Transverse colon (tissue), 4 donors: ENCODE measurements around the gene STAP2. TPM values are rescaled to one million over a fixed set of nuclear protein-coding genes. Genes with fewer than 3 reads are reported as not detected.

Experiments
- DNase-seq: peaks from one replicate; pipeline ENCODE4 v3.0.0-alpha.2; 2019
- H3K27ac ChIP-seq, 4 donors: fragments of 200-600 bp; sonication (generic); 2 replicates each; pipeline ENCODE4 v1.5.1; 2016 to 2018; ENCODE audit warnings: inconsistent platforms in 4 of 4
- H3K27me3 ChIP-seq: fragments of 200-600 bp; sonication (generic); 2 replicates; pipeline ENCODE4 v1.5.1; 2017; ENCODE audit warnings: inconsistent platforms
- H3K36me3 ChIP-seq, 4 donors: fragments of 200-600 bp; sonication (generic); 2 replicates each; pipeline ENCODE4 v1.5.1; 2017 to 2019; ENCODE audit warnings: inconsistent platforms in 4 of 4
- H3K4me1 ChIP-seq, 4 donors: fragments of 200-600 bp; sonication (generic); 2 replicates each; pipeline ENCODE4 v1.5.1; 2017 to 2020; ENCODE audit warnings: inconsistent platforms in 4 of 4
- H3K4me3 ChIP-seq, 4 donors: fragments of 200-600 bp; sonication (generic); 1 replicate in 1 of 4; 2 replicates in 3 of 4; pipeline versions ENCODE4 v1.5.1 to v1.6.1; 2017 to 2019; ENCODE audit warnings: inconsistent platforms in 4 of 4
- H3K9me3 ChIP-seq, 2 donors: fragments of 200-600 bp; sonication (generic); 2 replicates each; pipeline ENCODE4 v1.5.1; 2017 to 2019; ENCODE audit warnings: inconsistent platforms in 2 of 2
- EP300 ChIP-seq: sonication (generic); formaldehyde crosslinking; IDR thresholded peaks from one replicate; pipeline ENCODE4 v1.6.1; 2017; ENCODE audit warnings: antibody characterized with exemption, low read depth
- POLR2A ChIP-seq: fragments of 450-650 bp; IDR thresholded peaks from one replicate; pipeline ENCODE4 v1.6.1; 2016; ENCODE audit warnings: antibody characterized with exemption, mild to moderate bottlenecking, moderate library complexity
- POLR2AphosphoS5 ChIP-seq, 3 donors: sonication (generic); formaldehyde crosslinking; IDR thresholded peaks; one replicate each; pipeline ENCODE4 v1.6.1; 2016; ENCODE audit warnings: antibody characterized with exemption in 3 of 3
- WGBS, 2 donors: methylation state at CpG; one replicate each; pipeline ENCODE4 v1.1.5; 2018; ENCODE audit warnings: low coverage in 1 of 2; 5-methylcytosine and 5-hydroxymethylcytosine counted together
- in situ Hi-C, 4 donors: fragments of 200-750 bp; cut with MboI; loops; one replicate each; pipeline versions ENCODE4 v1.15.0 to v1.15.1; 2017; ENCODE audit warnings: low sequenced_read_pairs in 3 of 4, low pct_ligation_motif_present in 1 of 4, low pct_unique_long_range_greater_than_20kb in 1 of 4
- intact Hi-C: fragments of 100-400 bp; cut with DNase I; formaldehyde crosslinking; loops from one replicate; pipeline ENCODE4 v1.15.1; 2023; ENCODE audit warnings: low total_unique reads
- total RNA-seq, 4 donors: library from RNA; depleted of rRNA; stranded (reverse); fragments of >200 nt; gene quantifications; one replicate each; pipeline ENCODE4 v1.1.0, GENCODE V29; 2016
- TF ChIP-seq, protein P1 (sequence below), 5 experiments: fragments of 200-600 bp in 3 of 5; fragments of 450-650 bp in 2 of 5; sonication (generic) in 3 of 5; IDR thresholded peaks; 1 replicate in 2 of 5; 2 replicates in 3 of 5; pipeline ENCODE4 v1.5.1; 2016 to 2017; ENCODE audit warnings: antibody characterized with exemption in 5 of 5, inconsistent platforms in 3 of 5, mild to moderate bottlenecking in 2 of 5, moderate library complexity in 1 of 5

Gene STAP2
- total RNA-seq, 4 donors from 2014 or later: 146 to 680 (median 245) TPM

DNA sequence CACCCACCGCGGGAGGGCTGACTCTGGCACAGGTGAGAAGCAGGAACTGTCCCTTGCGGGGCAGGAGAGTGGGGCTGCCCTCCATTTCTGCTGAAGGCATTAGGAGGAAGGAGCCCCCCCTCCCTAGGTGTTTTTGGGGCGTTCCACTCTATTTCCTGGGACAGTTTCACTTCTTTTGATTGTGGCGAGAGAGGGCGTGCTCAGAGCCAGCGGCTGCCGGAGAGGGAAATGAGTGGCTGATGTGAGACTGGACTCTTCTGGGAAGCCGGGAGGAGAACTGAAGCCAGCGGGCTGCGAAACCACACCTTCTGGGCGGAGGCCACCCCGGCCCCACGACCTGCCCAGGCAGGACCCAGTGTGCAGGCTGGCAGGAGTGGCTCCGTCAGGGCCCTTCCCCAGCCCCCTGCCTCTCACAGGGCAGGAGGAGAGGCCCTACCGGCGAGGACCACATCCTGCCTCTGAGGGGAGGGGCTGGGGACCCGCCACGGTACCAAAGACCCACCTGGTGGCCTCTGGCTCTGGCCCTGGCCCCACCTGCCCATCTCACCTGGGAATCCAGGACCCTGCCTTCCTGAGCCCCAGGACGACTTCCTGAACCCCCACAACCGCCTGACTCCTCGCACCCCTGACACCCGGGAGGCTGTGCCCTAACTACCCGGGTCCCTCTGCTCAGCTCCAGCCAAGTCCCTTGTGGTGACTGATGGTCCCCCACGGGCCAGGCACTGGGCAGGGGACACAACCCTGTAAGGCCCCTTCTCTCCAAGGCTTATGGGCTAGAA, 30.7 kb upstream of the STAP2 start:
- in situ Hi-C loops (loop anchor here in 1 of 4 donors (25.0 kb wide), 1 partner anchor 107 kb away; no protein-coding TSS in a partner anchor), intact Hi-C loops (no loop called here)
- peak; percentile 84 for DNase-seq
- Histone ChIP-seq H3K27me3 (no peaks in the 10 kb centered on the region), H3K9me3 (no peaks in the 10 kb centered on the region), H3K27ac (peak overlapping the region; percentile 65 to 82 (median 77)), H3K4me3 (peak overlapping the region in 2 of 4 donors; percentile 17 to 27), H3K36me3 (no peaks in the 10 kb centered on the region), H3K4me1 (peaks cover 38 to 56% (median 49%) of the 10 kb centered on the region in 4 donors)
- WGBS, 2 donors: 34 to 40% methylated on average over 3 to 21 of the region's 25 CpGs
- TF ChIP-seq EP300: no peak
- peak in 2 of 3 donors; percentile 52 to 63 for TF ChIP-seq POLR2AphosphoS5 (IDR thresholded peaks at IDR 0.05)
- no peak for TF ChIP-seq POLR2A
- TF ChIP-seq, protein P1, sequence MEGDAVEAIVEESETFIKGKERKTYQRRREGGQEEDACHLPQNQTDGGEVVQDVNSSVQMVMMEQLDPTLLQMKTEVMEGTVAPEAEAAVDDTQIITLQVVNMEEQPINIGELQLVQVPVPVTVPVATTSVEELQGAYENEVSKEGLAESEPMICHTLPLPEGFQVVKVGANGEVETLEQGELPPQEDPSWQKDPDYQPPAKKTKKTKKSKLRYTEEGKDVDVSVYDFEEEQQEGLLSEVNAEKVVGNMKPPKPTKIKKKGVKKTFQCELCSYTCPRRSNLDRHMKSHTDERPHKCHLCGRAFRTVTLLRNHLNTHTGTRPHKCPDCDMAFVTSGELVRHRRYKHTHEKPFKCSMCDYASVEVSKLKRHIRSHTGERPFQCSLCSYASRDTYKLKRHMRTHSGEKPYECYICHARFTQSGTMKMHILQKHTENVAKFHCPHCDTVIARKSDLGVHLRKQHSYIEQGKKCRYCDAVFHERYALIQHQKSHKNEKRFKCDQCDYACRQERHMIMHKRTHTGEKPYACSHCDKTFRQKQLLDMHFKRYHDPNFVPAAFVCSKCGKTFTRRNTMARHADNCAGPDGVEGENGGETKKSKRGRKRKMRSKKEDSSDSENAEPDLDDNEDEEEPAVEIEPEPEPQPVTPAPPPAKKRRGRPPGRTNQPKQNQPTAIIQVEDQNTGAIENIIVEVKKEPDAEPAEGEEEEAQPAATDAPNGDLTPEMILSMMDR (IDR thresholded peaks at IDR 0.05): no peak

DNA sequence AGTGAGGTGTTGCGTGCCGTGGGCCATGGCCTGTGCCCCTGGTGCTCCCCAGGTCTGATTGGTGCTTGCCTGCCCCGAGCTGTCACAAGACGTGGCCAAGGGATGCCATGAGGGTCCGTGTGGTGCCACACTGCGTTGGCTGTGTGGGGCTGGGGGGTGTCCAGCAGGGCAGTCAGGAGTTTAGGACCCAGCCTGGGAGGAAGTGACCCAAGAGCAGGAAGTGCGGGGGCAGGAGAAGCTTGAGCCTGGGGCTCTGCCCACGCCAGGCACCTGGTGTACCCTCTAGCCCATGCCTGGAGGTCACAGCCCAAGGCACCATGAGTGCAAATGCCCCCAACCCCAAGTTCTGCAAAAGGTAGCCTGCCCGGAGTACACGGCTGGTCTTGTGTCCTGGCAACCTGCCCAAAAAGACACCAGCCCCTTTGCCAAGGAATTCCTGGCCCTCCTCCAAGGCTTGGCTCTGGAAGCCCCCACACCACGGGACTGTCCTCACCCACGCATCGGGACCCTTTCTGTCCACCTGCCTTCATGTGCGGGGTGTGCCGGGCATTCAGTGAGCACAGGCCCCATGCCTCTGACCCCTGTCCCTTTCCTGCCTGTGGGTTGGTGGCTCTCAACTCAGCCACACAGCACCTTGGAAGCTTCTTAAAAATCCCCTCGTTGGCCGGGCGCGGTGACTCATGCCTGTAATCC, 29.6 kb upstream of the STAP2 start:
- peak overlapping the region; percentile 65 to 82 (median 77) for H3K27ac ChIP-seq
- no peak for TF ChIP-seq POLR2A
- H3K36me3 ChIP-seq: peaks cover 0 to 3% (median 0%) of the 10 kb centered on the region in 4 donors
- no peaks in the 10 kb centered on the region for H3K9me3 ChIP-seq
- H3K4me3 ChIP-seq: no peak overlapping the region
- H3K27me3 ChIP-seq: no peaks in the 10 kb centered on the region
- intact Hi-C loops: no loop called here
- 62% methylated on average over 19 of the region's 19 CpGs; no CpG with 5 or more reads in 1 of the 2 donors for WGBS, 2 donors
- H3K4me1 ChIP-seq: peaks cover 28 to 46% (median 39%) of the 10 kb centered on the region in 4 donors
- in situ Hi-C loops: loop anchor here in 1 of 4 donors (25.0 kb wide), 1 partner anchor 106 kb away; no protein-coding TSS in a partner anchor
- DNase-seq: no peak

DNA sequence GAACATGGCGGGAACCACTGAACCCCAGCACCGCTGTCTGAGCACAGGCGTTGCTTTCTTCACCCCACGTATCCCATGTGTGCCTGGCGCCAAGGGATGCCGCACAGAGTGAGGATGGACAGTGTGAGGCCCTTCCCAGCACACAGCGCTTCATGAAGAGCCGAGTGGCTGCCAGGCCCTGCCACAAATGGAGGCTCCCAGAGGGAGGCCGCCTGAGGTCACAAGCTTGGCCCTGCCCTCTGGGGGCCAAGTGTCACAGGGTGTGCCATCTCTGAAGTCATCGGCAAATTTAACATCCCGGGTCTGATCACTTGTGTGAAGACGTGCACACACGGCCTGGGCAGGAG, 29.1 kb upstream of the STAP2 start:
- Histone ChIP-seq H3K36me3 (peaks cover 0 to 3% (median 0%) of the 10 kb centered on the region in 4 donors), H3K9me3 (no peaks in the 10 kb centered on the region), H3K27ac (peak overlapping the region in 1 of 4 donors; percentile 81), H3K4me1 (peaks cover 24 to 41% (median 33%) of the 10 kb centered on the region in 4 donors), H3K27me3 (no peaks in the 10 kb centered on the region), H3K4me3 (no peak overlapping the region)
- TF ChIP-seq POLR2AphosphoS5 (IDR thresholded peaks at IDR 0.05) (peak in 1 of 3 donors; percentile 21), EP300 (no peak), POLR2A (no peak)
- intact Hi-C loops: no loop called here
- in situ Hi-C loops: loop anchor here in 1 of 4 donors (25.0 kb wide), 1 partner anchor 105 kb away; no protein-coding TSS in a partner anchor
- no peak for DNase-seq
- WGBS, 2 donors: 82% methylated on average over 13 of the region's 13 CpGs; no CpG with 5 or more reads in 1 of the 2 donors

DNA sequence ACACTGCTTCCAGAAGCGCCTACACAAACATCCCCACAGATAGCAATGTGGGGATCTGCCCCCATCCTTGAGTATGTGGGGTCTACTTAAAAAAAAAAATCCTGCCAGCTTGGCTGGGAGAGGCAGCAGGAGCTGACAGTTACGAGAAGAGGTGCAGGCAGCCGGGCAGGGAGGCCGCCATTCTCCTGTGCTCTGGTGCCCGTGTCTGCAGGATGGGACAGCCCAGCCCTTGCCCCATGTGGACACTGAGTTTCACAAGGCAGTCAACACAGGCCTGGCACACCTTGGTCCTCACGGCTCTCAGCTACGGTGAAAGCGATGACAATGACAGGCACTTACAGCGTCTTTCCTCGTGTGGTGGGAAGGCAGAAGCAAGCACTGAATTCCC, 28.7 kb upstream of the STAP2 start:
- intact Hi-C loops: no loop called here
- H3K4me3 ChIP-seq: no peak overlapping the region
- no peaks in the 10 kb centered on the region for H3K27me3 ChIP-seq
- no peaks in the 10 kb centered on the region for H3K9me3 ChIP-seq
- peaks cover 24 to 37% (median 29%) of the 10 kb centered on the region in 4 donors for H3K4me1 ChIP-seq
- TF ChIP-seq EP300 (no peak), POLR2A (no peak), POLR2AphosphoS5 (IDR thresholded peaks at IDR 0.05) (no peak)
- TF ChIP-seq, protein P1 (IDR thresholded peaks at IDR 0.05): no peak
- H3K36me3 ChIP-seq: peaks cover 0 to 3% (median 0%) of the 10 kb centered on the region in 4 donors
- WGBS, 2 donors: 85% methylated on average over 10 of the region's 10 CpGs; no CpG with 5 or more reads in 1 of the 2 donors
- in situ Hi-C loops: loop anchor here in 1 of 4 donors (25.0 kb wide), 1 partner anchor 105 kb away; no protein-coding TSS in a partner anchor
- no peak overlapping the region for H3K27ac ChIP-seq
- no peak for DNase-seq
